GM13976 (cell line): Measurements from ENCODE around the gene ACTL10.
A peak's percentile ranks its signal among the peaks of the same experiment; 100 is the strongest.

Experiments
- DNase-seq: peaks from one replicate; pipeline ENCODE4 v3.0.0; 2012; ENCODE audit warnings: low spot score
- CTCF ChIP-seq: IDR thresholded peaks from 2 replicates; pipeline ENCODE4 v1.5.1; 2012; ENCODE audit warnings: borderline replicate concordance, mild to moderate bottlenecking; ENCODE audit not compliant: insufficient read depth; ENCODE audit errors: extremely low read depth, missing control alignments, control extremely low read depth
- in situ Hi-C: fragments of 300-500 bp; cut with MboI; formaldehyde crosslinking; loops from one replicate; pipeline ENCODE4 v1.12.0; 2022; ENCODE audit warnings: low sequenced_read_pairs, mixed read lengths, inconsistent platforms; ENCODE audit not compliant: unreplicated experiment

The ACTL10 gene

GRCh38 chr20:33649201-33649681 is 17.5 kb upstream of the ACTL10 start:
- in situ Hi-C loops: no loop called here
- no peak for TF ChIP-seq CTCF
- no peak for DNase-seq

GRCh38 chr20:33650111-33650752 is 16.5 kb upstream of the ACTL10 start:
- in situ Hi-C loops: no loop called here
- no peak for DNase-seq
- TF ChIP-seq CTCF: no peak

- in situ Hi-C loops: no loop called here
- DNase-seq: no peak
- TF ChIP-seq CTCF: no peak
Observed at GRCh38 chr20:33650753-33651561, 15.8 kb upstream of the ACTL10 start.

- DNase-seq: no peak
- in situ Hi-C loops: no loop called here
- no peak for TF ChIP-seq CTCF
Observed at GRCh38 chr20:33651562-33652048, 15.1 kb upstream of the ACTL10 start.

GRCh38 chr20:33653218-33653899 is 13.4 kb upstream of the ACTL10 start:
- peak; percentile 67 for TF ChIP-seq CTCF
- peak; percentile 83 for DNase-seq
- in situ Hi-C loops: no loop called here

- DNase-seq: no peak
- in situ Hi-C loops: no loop called here
- TF ChIP-seq CTCF: no peak
Observed at GRCh38 chr20:33653900-33654596, 12.7 kb upstream of the ACTL10 start.
